HL-60 (cell line): Measurements from ENCODE around the gene KLHL21.

Experiments
- GABPA ChIP-seq: IDR thresholded peaks from 2 replicates; pipeline ENCODE4 v1.6.1; 2012; ENCODE audit warnings: low read depth
- POLR2AphosphoS5 ChIP-seq: IDR thresholded peaks from 2 replicates; pipeline ENCODE4 v1.6.1; 2012; ENCODE audit warnings: low read depth
- REST ChIP-seq: IDR thresholded peaks from 2 replicates; pipeline ENCODE4 v1.6.1; 2012; ENCODE audit warnings: low read depth; ENCODE audit not compliant: insufficient replicate concordance
- TF ChIP-seq, protein P1 (sequence below): IDR thresholded peaks from one replicate; pipeline ENCODE4 v1.5.1; 2011; ENCODE audit warnings: low read length, control low read depth, inconsistent platforms; ENCODE audit not compliant: insufficient read depth

GRCh38 chr1:6580119-6580592 lies 22.5 kb downstream of the KLHL21 start:
- TF ChIP-seq, protein P1, sequence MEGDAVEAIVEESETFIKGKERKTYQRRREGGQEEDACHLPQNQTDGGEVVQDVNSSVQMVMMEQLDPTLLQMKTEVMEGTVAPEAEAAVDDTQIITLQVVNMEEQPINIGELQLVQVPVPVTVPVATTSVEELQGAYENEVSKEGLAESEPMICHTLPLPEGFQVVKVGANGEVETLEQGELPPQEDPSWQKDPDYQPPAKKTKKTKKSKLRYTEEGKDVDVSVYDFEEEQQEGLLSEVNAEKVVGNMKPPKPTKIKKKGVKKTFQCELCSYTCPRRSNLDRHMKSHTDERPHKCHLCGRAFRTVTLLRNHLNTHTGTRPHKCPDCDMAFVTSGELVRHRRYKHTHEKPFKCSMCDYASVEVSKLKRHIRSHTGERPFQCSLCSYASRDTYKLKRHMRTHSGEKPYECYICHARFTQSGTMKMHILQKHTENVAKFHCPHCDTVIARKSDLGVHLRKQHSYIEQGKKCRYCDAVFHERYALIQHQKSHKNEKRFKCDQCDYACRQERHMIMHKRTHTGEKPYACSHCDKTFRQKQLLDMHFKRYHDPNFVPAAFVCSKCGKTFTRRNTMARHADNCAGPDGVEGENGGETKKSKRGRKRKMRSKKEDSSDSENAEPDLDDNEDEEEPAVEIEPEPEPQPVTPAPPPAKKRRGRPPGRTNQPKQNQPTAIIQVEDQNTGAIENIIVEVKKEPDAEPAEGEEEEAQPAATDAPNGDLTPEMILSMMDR: no peak
- TF ChIP-seq REST (no peak), GABPA (no peak), POLR2AphosphoS5 (no peak; the same call in 1 of the 2 replicates)
